ENCODE data around the gene CAD. TPM values are rescaled to one million over a fixed set of nuclear protein-coding genes. Genes with fewer than 3 reads are reported as not detected.
A peak's percentile ranks its signal among the peaks of the same experiment; 100 is the strongest.
"Not testable (repeated sequence)": the region's sequence is repeated elsewhere in the genome, so short reads cannot be mapped to it uniquely, and the experiment has no call there.

Gene CAD
- total RNA-seq, 1 donor from 2014 or later: 8.5 TPM

DNA sequence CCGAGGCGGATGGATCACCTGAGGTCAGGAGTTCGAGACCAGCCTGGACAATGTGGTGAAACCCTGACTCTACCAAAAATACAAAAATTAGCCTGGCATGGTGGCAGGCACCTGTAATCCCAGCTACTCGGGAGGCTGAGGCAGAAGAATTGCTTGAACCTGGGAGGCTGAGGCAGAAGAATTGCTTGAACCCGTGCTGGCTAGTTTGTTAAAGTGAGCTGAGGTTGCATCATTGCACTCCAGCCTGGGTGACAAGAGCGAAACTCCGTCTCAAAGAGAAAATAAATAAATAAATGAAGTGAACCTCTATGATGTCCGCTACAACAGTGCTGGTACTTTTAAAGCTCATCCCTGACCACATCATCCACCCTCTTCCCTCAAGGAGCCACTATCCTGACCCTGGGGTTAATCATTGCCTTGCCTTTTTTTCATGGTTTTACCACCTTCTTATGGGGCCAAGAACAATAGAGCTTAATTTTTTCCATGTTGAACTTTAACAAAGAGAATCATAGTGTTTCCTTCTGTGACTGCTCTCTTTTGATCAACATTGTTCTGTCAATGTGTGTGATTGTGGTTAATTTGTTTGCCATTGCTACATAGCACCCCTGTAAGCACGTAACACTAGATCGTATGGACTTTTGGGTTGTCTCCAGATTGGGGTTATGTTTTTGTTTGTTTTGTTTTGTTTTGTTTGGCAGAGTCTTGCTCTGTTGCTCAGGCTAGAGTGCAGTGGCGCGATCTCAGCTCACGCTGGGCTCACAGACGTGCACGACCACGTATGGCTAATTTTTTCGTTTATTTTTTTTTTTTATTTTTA, 22.4 kb upstream of the CAD start:
- intact Hi-C loops (cut with micrococcal nuclease): no loop called here
- DNase-seq: no peak

DNA sequence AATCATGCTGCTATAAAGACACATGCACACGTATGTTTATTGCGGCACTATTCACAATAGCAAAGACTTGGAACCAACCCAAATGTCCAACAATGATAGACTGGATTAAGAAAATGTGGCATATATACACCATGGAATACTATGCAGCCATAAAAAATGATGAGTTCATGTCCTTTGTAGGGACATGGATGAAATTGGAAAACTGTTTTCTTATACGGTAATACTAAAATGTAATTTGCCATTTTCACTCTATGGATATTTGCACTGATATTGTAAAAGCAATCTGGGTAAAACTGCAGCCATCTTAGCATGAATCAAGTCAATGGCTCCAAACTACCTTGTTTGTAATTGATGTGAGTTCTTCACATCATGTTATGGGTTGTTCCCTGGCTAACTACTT, 21.4 kb upstream of the CAD start:
- intact Hi-C loops (cut with micrococcal nuclease); ATAC-seq; DNase-seq: not testable (repeated sequence)

More for the DNA sequence above, 22.4 kb upstream of the CAD start:
- no peak for ATAC-seq

- ATAC-seq; DNase-seq; intact Hi-C loops (cut with micrococcal nuclease): not testable (repeated sequence)
These were observed 19.1 kb upstream of the CAD start for GRCh38 chr2:27198068-27198467.

GRCh38 chr2:27198627-27199026, 18.5 kb upstream of the CAD start:
- DNase-seq (no peak), ATAC-seq (no peak)
- intact Hi-C loops (cut with micrococcal nuclease): no loop called here

GRCh38 chr2:27199241-27199640, 17.9 kb upstream of the CAD start:
- no peak for DNase-seq
- no peak for ATAC-seq
- intact Hi-C loops (cut with micrococcal nuclease): no loop called here

GRCh38 chr2:27201675-27202074, 15.5 kb upstream of the CAD start:
- intact Hi-C loops (cut with micrococcal nuclease): no loop called here
- DNase-seq: no peak
- no peak for ATAC-seq

DNA sequence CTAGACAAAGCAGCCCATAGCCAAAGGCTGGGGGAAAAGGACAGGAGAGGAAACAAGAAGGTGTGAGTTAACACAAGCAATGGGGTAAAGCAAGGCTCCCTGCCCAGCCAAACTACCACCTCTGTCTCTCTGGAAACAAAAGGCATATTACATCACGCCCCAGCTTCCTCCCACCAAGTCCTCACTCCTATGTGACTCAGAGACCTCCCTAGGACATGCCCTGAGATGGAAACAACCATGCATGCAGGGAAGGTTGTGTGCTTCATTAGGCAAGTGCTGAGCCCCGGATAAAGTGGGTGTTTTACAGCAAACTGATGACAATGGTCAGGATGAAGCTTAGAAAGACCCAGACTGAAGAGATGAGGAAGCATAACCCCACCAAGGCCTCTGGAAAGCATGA, 14.3 kb upstream of the CAD start:
- intact Hi-C loops (cut with micrococcal nuclease): no loop called here
- ATAC-seq: no peak

DNA sequence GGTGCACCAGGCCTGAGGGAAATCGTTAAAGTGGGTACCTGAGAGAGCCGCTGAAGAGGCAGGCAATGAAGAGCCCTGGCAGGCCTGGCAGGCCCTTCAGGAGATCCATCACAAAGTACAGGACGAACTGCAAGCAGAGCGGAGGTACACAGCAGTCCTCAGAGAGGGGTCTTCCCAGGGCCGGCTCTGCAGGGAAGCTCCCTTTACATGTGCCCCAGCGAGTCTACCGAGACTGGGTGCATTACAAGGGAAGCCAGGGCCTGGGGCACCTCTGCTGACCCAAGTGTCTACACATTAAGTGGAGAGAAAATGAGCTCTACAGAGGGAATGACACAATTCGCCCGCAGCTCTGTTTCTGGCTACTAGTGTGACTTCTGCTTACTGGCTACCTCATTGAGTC, 13.4 kb upstream of the CAD start:
- intact Hi-C loops (cut with micrococcal nuclease): no loop called here
- no peak for ATAC-seq
- no peak for DNase-seq

More for the DNA sequence above, 14.3 kb upstream of the CAD start:
- DNase-seq: no peak

- no peak for DNase-seq
- ATAC-seq: no peak
- intact Hi-C loops (cut with micrococcal nuclease): no loop called here
These were observed 12.6 kb upstream of the CAD start for GRCh38 chr2:27204566-27204965.

- intact Hi-C loops (cut with micrococcal nuclease): no loop called here
- ATAC-seq: no peak
- no peak for DNase-seq
These were observed 12.0 kb upstream of the CAD start for GRCh38 chr2:27205206-27205605.

- ATAC-seq: no peak
- intact Hi-C loops (cut with micrococcal nuclease): no loop called here
- DNase-seq: no peak
These were observed 10.8 kb upstream of the CAD start for GRCh38 chr2:27206346-27206745.

- ATAC-seq (no peak), DNase-seq (no peak)
- intact Hi-C loops (cut with micrococcal nuclease): no loop called here
These were observed 8.6 kb upstream of the CAD start for GRCh38 chr2:27208486-27209050.

DNA sequence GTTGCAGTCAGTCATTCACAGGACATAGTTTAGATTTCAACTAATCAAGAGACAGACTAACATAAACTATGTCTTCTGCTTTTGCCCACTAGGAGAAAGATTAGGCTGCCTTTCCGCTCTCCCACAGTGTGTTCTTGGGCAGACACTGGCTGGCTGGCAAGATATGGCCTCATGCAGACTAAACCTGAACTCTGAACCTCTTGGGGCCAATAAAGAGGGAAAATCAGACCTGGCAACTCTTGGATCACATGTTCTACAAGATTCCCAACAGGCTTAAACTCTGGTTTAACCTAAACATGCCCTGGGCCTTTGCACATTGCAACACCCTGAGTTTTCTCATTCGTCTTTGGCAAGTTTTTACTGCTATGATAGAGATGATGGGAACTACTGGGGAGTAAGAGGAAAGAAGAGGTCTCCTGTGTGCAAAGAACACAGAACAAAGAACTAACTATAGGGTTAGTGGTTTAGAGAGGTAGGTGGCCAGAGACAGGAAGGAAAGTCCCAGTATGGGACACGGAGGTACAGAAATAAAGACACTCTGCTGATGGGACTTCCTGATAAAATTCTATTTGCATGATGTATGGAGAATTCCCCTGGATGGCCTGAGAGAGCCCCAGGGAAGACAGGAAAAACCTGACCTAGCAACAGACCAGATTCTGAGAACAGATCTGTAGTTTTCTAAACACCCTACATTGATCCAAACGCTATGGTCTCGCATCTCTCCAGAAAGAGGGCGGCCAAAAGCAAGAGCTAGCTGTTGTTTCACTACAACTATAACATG, 7.4 kb upstream of the CAD start:
- no peak for DNase-seq
- intact Hi-C loops (cut with micrococcal nuclease): no loop called here
- no peak for ATAC-seq

DNA sequence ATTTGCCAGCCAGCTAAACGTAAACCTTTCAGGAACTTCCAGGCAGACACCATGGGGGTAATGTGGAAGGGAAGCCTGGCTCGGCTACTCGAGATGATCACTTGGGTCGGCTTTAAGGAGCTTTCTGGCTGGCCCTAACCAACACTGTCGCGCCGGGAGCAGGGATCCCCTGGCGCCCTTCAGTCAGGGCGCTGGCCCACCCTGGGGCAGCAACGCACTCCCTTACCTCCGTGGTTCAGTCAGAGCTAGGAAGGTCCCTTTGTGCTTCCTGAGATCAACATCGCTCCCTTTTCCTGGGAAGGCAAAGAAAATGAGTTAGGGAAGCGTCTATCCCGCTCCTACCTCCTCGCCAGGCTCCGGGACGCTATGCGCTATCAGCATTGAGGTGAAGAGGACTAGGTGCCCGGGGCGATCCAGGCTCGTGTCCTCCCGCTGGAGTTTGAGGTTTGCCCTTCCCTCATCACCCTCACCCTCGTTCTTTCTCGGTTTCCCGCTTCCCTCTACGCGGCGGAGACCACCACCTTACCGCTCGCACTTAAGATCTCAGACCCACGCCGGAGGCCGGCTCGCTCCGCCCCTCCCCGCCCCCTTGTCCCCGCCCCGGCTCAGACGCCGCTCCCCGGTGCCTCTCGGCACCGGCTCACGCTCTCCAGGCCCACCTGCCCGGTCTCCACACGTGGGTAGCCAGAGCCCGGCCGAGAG, 5.8 kb upstream of the CAD start:
- peak; percentile 4 for ATAC-seq
- intact Hi-C loops (cut with micrococcal nuclease): no loop called here
- DNase-seq: no peak

DNA sequence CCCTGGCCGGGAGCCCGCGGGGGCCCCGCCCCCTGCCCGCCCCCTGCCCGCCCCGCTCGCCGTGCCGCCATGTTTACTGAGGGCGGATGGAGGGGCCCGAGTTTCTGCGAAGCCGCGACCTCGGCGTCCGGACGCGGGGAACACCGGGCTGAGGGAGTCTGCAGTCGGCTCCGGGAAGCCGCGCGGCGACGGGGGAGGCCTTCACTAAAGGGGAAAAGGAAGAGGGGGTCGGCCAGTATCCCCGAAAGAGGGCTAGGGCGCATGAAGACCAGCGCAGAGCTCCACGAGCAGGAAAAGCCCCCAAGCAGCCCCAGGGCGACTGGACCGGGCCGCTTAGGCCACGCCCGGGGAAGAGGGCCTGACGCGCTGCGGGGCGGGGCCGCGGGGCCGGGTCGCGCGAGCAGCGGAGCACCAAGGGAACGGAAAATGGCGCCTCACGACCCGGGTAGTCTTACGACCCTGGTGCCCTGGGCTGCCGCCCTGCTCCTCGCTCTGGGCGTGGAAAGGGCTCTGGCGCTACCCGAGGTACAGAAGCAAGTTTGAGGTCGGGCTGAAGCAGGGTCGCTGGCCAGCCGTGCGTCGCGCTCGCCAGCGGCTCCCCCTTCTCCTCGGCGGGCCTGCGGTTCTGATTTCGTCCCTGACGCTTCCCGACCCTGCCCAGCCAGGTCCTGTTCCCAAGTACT, 5.1 kb upstream of the CAD start, which contains the start of the genes ATRAID and SLC5A6:
TSS of gene ATRAID (plus strand) at position 99 of the 683 bp plus-strand sequence. CDS start at position 427, 328 bp downstream.
TSS of gene SLC5A6 (minus strand) at position 326 of the 683 bp plus-strand sequence. CDS start 4,618 bp downstream, outside the sequence.
- ATAC-seq (peak; percentile 97), DNase-seq (peak; percentile 94)
- intact Hi-C loops (cut with micrococcal nuclease): no loop called here

- intact Hi-C loops (cut with micrococcal nuclease): no loop called here
- peak; percentile 8 for ATAC-seq
- no peak for DNase-seq
These were observed 4.3 kb upstream of the CAD start for GRCh38 chr2:27212626-27213471.

DNA sequence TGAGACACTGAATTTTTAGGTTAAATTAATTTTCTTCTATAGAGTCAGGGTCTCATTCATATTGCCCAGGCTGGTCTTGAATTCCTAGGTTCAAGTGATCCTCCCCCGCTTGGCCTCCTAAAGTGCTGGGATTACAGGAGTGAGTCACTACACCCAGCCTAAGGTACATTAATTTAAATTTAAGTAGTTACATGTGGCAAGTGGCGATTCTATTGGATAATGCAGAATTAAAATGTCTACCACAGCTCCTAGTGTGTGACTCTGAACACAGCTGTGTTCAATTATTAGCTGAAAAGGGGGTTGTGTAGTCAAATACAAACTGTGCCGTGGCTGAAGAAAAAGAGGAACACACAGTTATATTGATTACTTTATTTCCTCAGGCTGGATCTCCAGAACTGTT, 2.2 kb upstream of the CAD start:
- no peak for ATAC-seq
- no peak for DNase-seq
- intact Hi-C loops (cut with micrococcal nuclease): no loop called here

Data from left ventricle myocardium superior (tissue), 1 donor.